Esophagus mucosa (tissue), 1 donor: ENCODE data around the gene TMA7. TPM values are rescaled to one million over a fixed set of nuclear protein-coding genes. Genes with fewer than 3 reads are reported as not detected.
"Not testable (repeated sequence)": the region's sequence is repeated elsewhere in the genome, so short reads cannot be mapped to it uniquely, and the experiment has no call there.

Experiments used
- ATAC-seq: fragments of 200-7000 bp; cut with Tn5 transposase; one replicate; pipeline ENCODE4 v1.9.1; 2020
- total RNA-seq: library from RNA; stranded (reverse); gene quantifications from one replicate; pipeline ENCODE4 v1.2.4, GENCODE V29; 2023
- donor health status: DM: yes; HTN: yes; CAD: no.

TMA7 gene
- total RNA-seq, 1 donor from 2014 or later = 244 TPM

- ATAC-seq = no peak
Observed at GRCh38 chr3:48437812-48438211, 2.2 kb upstream of the TMA7 start.

- ATAC-seq = peak; percentile 5
Observed at GRCh38 chr3:48440590-48440958, 517 bp downstream of the TMA7 start.

- no peak for ATAC-seq
Observed at GRCh38 chr3:48441940-48442339, 1.9 kb downstream of the TMA7 start.

GRCh38 chr3:48445277-48445882 is 5.3 kb downstream of the TMA7 start:
- ATAC-seq = no peak

- ATAC-seq = peak; percentile 2
Observed at GRCh38 chr3:48446043-48446424, 6.0 kb downstream of the TMA7 start.

- ATAC-seq = peak; percentile 96
Observed at GRCh38 chr3:48446425-48447193, 6.6 kb downstream of the TMA7 start, which contains the start of gene ATRIP. ATRIP (plus strand) TSS chr3:48446737; CDS start chr3:48446846, 109 bp downstream.

GRCh38 chr3:48451270-48451669 is 11.2 kb downstream of the TMA7 start:
- no peak for ATAC-seq

GRCh38 chr3:48456456-48456855 is 16.4 kb downstream of the TMA7 start:
- no peak for ATAC-seq

- peak; percentile 18 for ATAC-seq
Observed at GRCh38 chr3:48459331-48459730, 19.3 kb downstream of the TMA7 start.

- ATAC-seq = no peak
Observed at GRCh38 chr3:48459773-48460516, 19.9 kb downstream of the TMA7 start.

GRCh38 chr3:48460517-48460902 is 20.5 kb downstream of the TMA7 start:
- no peak for ATAC-seq

GRCh38 chr3:48461767-48462166 is 21.7 kb downstream of the TMA7 start:
- not testable (repeated sequence) for ATAC-seq

GRCh38 chr3:48463703-48464102 is 23.6 kb downstream of the TMA7 start:
- no peak for ATAC-seq

GRCh38 chr3:48464713-48465221 is 24.7 kb downstream of the TMA7 start:
- ATAC-seq = no peak

GRCh38 chr3:48465237-48465530 is 25.1 kb downstream of the TMA7 start:
- ATAC-seq = no peak

- peak; percentile 93 for ATAC-seq
Observed at GRCh38 chr3:48465531-48466378, 25.7 kb downstream of the TMA7 start.

- peak; percentile 52 for ATAC-seq
Observed at GRCh38 chr3:48466386-48467109, 26.5 kb downstream of the TMA7 start.

- no peak for ATAC-seq
Observed at GRCh38 chr3:48467110-48467454, 27.0 kb downstream of the TMA7 start.

GRCh38 chr3:48467473-48468267 is 27.6 kb downstream of the TMA7 start:
- no peak for ATAC-seq

GRCh38 chr3:48468329-48468731 is 28.3 kb downstream of the TMA7 start:
- ATAC-seq = no peak
